DMS114 treated with DMSO at 0.1 percent for 48 hours (cell line): Measurements from ENCODE around the gene WDR62.
A peak's percentile ranks its signal among the peaks of the same experiment; 100 is the strongest.

Source experiments
- DNase-seq: peaks from one replicate; lab custom pipeline; 2025; ENCODE audit not compliant: unreplicated experiment; lab: John Stamatoyannopoulos, UW

The WDR62 gene

DNA sequence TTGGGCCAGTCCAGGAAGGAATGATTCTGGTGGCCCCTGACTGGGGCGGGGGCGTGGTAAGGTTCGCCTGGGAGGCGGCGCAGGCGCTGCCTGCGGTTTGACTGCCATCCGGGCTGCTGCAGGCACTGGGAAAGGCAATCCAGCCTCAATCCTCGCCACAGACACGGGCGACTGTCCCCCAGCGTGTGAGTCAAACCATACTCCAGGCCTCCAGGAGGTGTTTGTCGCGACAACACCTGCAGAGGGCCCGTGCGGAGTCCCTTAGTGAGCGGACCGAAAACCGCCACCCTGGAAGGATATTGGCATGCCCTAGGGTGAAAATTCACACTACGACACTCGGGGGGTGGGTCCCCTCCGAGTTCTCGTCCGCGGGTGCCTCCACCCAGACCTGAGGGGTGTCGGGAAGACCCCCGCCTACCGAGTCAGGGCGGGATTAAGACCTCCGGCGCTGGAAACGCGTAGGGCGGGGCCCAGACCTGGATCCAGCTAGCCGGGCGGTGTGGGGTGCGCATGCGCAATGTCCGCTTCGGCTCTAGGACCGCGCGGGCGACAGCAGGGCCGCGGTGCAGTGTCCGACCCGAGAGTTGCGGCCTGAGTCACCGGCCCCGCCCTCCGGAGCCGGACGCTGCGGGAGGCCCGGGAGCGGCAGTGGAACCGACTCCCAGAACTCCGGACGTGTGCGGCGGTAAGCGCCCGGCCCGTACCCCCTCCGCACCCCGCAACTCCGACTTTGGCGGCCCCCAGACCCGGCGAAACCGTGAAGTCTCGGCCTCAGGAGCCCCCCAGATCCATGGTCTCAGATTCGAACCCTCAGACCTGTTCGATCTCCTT lies 85.0 kb downstream of the WDR62 start, which contains the start of gene CAPNS1:
CAPNS1 (plus strand) TSS at position 594 of the 831 bp plus-strand sequence. CDS start 946 bp downstream, outside the sequence.
- DNase-seq = peak; percentile 94

GRCh38 chr19:36140304-36141038 lies 85.8 kb downstream of the WDR62 start:
- peak; percentile 59 for DNase-seq

GRCh38 chr19:36141039-36141927 lies 86.6 kb downstream of the WDR62 start:
- DNase-seq = peak; percentile 66

- DNase-seq = no peak
These were observed 87.3 kb downstream of the WDR62 start for GRCh38 chr19:36142046-36142445.

GRCh38 chr19:36142496-36142895 lies 87.8 kb downstream of the WDR62 start:
- DNase-seq = no peak

DNA sequence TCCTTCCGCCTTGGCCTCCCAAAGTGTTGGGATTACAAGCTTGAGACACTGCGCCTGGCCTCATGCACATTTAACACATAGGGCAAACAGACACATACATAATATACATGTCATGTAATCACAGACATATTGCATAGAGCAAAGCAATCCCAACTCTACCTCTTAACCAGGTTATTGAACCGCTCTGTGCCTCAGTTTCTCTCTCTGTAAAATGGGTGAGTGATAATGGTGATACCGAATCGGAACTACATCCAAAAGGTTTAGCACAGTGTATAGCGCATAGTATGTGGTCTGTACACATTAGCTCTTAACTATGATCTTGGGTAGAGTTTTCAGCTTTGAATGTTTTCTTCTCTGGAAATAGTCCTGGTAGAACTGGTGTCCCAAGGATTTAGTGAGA lies 89.9 kb downstream of the WDR62 start:
- no peak for DNase-seq

- no peak for DNase-seq
These were observed 95.1 kb downstream of the WDR62 start for GRCh38 chr19:36149673-36150406.

DNA sequence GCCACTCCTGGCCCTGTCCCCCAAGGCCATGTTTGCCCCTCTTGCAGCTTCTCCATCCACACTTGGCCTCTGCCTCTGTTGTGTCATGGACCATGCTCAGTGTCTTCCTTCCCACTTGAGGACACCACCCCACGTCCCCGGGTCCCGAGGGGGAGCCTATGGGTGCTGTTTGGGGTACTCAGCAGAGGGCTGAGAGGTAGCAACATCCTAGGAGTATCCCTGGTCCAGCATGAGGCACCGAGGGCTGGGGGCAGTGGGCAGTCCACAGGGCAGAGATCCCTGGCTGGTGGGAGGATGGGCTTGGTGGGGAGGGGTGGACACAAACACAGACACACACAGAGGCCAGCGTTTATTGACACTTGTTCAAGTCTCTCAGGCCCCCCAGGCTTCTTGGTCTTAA lies 95.9 kb downstream of the WDR62 start:
- no peak for DNase-seq

DNA sequence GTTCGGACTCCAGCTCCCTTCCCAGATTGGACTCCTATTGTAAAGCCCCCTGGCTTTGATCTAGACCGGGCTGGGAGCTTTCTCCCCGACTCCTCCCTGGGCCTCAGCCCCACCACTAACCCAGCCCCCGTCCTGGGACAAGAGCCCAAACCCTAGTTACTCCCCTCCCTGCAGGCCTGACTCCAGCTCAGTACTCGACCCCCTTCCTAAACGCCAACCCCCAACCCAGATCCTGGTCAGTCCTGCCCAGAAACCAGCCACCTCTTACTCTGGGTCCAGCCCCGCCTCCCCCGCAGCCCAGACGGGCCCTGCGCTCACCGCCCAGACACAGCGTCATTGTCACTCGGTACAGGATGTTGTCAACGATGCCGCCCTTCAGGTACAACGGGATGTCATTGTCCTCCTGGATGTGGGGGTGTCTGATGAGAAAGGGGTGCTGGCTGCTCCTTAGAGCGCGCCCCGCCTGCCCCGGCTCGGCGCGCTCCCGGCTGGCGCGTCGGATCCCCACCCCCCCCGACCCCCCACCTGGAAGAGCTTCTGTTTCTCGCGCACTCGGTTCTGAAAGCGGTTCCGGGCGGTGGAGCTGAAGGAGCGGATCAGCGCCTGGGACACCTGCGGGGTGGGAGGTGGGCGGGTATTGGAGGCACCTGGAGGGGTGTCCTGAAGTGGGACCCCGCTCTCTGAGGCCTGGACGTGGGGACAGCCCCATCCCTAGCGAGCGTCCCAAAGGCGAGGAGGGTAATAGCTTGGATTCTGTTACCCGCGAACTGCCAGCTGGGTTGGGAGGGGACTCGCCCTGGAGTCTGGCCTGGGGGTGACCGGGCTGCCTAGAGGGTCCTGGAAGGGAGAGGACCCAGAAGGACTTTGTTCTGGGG lies 96.7 kb downstream of the WDR62 start:
- DNase-seq = no peak

- no peak for DNase-seq
These were observed 97.3 kb downstream of the WDR62 start for GRCh38 chr19:36152019-36152351.

- DNase-seq = no peak
These were observed 97.8 kb downstream of the WDR62 start, which contains the start of gene COX7A1 for GRCh38 chr19:36152352-36153091. COX7A1 (minus strand) TSS chr19:36152447; CDS start chr19:36152407, 40 bp downstream.

GRCh38 chr19:36153126-36153525 lies 98.4 kb downstream of the WDR62 start:
- DNase-seq = no peak
